CD4-positive, alpha-beta T cell treated with Interleukin-17A for 1 hour (primary cell): ENCODE data around the gene ZBTB7A.

Experiments used
- DNase-seq: peaks from one replicate; pipeline ENCODE4 v3.0.0-alpha.2; 2020

Gene ZBTB7A

GRCh38 chr19:4066176-4066606, 508 bp downstream of the ZBTB7A start:
- no peak for DNase-seq

- DNase-seq, result peak; percentile 97
Observed at GRCh38 chr19:4065430-4066175, 1.1 kb downstream of the ZBTB7A start.

GRCh38 chr19:4064496-4065260, 2.0 kb downstream of the ZBTB7A start:
- peak; percentile 63 for DNase-seq

- DNase-seq, result no peak
Observed at GRCh38 chr19:4064149-4064495, 2.6 kb downstream of the ZBTB7A start.

- DNase-seq, result peak; percentile 20
Observed at GRCh38 chr19:4063369-4064148, 3.1 kb downstream of the ZBTB7A start.

- DNase-seq, result no peak
Observed at GRCh38 chr19:4062419-4063368, 4.0 kb downstream of the ZBTB7A start.

GRCh38 chr19:4061683-4062418, 4.8 kb downstream of the ZBTB7A start:
- no peak for DNase-seq

GRCh38 chr19:4061178-4061682, 5.5 kb downstream of the ZBTB7A start:
- DNase-seq, result peak; percentile 57

GRCh38 chr19:4060621-4061177, 6.0 kb downstream of the ZBTB7A start:
- no peak for DNase-seq

GRCh38 chr19:4059891-4060620, 6.6 kb downstream of the ZBTB7A start:
- DNase-seq, result peak; percentile 91

- no peak for DNase-seq
Observed at GRCh38 chr19:4059453-4059871, 7.2 kb downstream of the ZBTB7A start.

GRCh38 chr19:4058693-4059452, 7.8 kb downstream of the ZBTB7A start:
- no peak for DNase-seq

- DNase-seq, result peak; percentile 50
Observed at GRCh38 chr19:4057931-4058692, 8.6 kb downstream of the ZBTB7A start.

- DNase-seq, result no peak
Observed at GRCh38 chr19:4055209-4055552, 11.5 kb downstream of the ZBTB7A start.

GRCh38 chr19:4054441-4055208, 12.1 kb downstream of the ZBTB7A start:
- no peak for DNase-seq

GRCh38 chr19:4053423-4054324, 13.0 kb downstream of the ZBTB7A start:
- DNase-seq, result no peak

- no peak for DNase-seq
Observed at GRCh38 chr19:4052993-4053422, 13.7 kb downstream of the ZBTB7A start.
